ENCODE data around the gene ENAM.

DNA sequence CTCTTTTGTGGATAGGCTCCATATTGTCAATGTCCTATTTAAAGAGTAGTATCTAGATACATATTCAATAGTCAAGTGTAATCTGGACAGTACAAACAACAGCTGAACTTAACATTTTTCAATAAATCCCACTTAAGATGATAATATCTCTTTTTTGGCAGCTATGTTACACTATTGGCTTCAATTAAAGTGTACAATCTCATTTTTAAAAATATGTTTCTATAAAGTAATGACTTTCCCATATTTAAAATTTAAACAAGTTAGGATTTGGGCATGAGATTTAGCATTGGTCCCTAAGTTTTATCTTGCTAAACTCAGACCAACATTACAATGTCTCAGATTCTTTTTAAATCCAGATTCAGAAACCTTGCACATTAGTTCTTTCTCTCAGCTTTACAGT lies 45.6 kb downstream of the ENAM start:
- TF ChIP-seq, protein P1, sequence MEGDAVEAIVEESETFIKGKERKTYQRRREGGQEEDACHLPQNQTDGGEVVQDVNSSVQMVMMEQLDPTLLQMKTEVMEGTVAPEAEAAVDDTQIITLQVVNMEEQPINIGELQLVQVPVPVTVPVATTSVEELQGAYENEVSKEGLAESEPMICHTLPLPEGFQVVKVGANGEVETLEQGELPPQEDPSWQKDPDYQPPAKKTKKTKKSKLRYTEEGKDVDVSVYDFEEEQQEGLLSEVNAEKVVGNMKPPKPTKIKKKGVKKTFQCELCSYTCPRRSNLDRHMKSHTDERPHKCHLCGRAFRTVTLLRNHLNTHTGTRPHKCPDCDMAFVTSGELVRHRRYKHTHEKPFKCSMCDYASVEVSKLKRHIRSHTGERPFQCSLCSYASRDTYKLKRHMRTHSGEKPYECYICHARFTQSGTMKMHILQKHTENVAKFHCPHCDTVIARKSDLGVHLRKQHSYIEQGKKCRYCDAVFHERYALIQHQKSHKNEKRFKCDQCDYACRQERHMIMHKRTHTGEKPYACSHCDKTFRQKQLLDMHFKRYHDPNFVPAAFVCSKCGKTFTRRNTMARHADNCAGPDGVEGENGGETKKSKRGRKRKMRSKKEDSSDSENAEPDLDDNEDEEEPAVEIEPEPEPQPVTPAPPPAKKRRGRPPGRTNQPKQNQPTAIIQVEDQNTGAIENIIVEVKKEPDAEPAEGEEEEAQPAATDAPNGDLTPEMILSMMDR (IDR thresholded peaks at IDR 0.05), result no peak
- TF ChIP-seq EP300 (IDR thresholded peaks at IDR 0.05), result no peak
- no peak for TF ChIP-seq POLR2A (IDR thresholded peaks at IDR 0.05)
